GM12872 (cell line): Measurements from ENCODE around the gene DAZAP1.

ENCODE experiments used
- TF ChIP-seq, protein P1 (sequence below): IDR thresholded peaks from 3 replicates; pipeline ENCODE4 v1.5.1; 2011; ENCODE audit warnings: low read depth, mild to moderate bottlenecking, low read length, moderate library complexity; ENCODE audit not compliant: insufficient read depth

The DAZAP1 gene

GRCh38 chr19:1392407-1392806 is 15.0 kb upstream of the DAZAP1 start:
- TF ChIP-seq, protein P1, sequence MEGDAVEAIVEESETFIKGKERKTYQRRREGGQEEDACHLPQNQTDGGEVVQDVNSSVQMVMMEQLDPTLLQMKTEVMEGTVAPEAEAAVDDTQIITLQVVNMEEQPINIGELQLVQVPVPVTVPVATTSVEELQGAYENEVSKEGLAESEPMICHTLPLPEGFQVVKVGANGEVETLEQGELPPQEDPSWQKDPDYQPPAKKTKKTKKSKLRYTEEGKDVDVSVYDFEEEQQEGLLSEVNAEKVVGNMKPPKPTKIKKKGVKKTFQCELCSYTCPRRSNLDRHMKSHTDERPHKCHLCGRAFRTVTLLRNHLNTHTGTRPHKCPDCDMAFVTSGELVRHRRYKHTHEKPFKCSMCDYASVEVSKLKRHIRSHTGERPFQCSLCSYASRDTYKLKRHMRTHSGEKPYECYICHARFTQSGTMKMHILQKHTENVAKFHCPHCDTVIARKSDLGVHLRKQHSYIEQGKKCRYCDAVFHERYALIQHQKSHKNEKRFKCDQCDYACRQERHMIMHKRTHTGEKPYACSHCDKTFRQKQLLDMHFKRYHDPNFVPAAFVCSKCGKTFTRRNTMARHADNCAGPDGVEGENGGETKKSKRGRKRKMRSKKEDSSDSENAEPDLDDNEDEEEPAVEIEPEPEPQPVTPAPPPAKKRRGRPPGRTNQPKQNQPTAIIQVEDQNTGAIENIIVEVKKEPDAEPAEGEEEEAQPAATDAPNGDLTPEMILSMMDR = no peak

GRCh38 chr19:1392939-1393530 is 14.4 kb upstream of the DAZAP1 start:
- TF ChIP-seq, protein P1 = no peak

DNA sequence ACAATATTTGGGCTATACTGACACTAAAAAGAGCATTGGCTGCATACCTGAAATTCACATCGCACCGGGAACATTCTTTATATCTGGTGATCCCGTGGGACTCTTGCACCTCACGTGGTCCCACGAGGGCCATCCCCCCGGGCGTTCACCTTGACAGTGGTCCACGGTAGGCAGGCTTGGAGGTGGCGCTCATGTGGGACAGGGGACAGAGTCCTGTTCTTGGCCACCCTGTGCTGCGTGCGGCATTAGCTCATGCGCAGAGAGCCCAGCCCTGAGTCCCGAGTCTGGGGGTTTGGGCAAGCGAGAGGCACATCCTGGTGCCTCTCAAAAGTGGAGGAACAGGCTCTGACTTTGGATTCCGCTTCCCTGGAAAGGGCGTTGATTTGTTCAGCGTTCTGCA is 13.5 kb upstream of the DAZAP1 start:
- TF ChIP-seq, protein P1 = no peak

GRCh38 chr19:1394252-1395193 is 12.9 kb upstream of the DAZAP1 start:
- TF ChIP-seq, protein P1 = no peak

GRCh38 chr19:1395194-1396018 is 12.0 kb upstream of the DAZAP1 start:
- TF ChIP-seq, protein P1 = no peak

DNA sequence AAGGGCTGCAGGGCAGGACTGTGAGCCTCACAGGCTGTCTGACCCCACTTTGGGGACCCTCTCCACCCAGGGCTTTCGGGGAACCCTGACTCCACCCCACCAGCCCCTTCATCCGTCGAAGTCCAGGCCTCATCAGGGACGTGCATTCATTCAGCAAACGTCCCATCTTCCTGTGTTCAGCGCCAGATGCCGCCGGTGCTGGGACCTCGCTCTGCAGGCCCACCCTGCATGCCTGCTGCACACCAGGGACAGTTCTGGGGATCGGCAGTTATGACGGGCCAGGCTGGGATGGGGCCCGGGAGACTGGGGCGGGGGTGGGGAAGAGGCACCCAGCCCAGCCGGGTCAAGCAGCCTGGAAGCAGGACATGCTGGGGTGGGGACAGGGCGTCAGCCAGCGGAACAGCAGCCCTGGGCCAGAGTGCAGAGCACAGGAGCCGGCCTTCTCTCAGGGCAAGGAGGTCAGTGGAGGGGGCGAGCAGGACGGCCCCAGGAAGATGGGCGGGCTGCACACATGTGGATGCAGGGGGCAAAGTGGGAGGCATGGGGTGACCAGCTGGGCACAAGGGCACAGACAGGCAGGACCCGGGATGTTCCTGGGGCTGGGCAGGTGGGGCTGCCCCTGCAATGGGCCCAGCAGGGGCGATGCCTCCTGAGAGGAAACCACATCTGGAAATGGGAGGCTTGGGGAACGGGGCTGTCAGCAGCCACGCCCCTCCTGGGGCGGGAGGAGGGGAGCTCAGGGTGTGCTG is 11.2 kb upstream of the DAZAP1 start:
- TF ChIP-seq, protein P1 = no peak
